Measurements from ENCODE around the gene TRAF3.

DNA sequence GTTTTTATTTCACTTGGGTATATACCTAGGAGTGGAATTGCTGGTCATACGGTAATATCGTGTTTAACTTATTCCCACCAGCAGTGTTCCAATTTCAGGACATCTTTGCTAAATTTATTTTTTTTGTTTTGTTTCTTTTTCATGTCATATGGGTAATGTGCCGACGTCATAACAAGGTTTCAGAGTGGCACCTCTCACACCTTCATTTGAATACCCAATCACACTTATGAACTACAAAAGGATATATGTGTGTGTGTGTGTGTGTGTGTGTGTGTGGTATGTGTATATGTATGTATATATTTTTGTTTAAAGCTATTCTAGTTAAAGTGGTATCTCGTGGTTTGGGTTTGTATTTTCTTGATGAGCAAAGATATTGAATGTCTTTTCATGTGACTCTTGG is 12.1 kb downstream of the TRAF3 start:
- TF ChIP-seq, protein P1, sequence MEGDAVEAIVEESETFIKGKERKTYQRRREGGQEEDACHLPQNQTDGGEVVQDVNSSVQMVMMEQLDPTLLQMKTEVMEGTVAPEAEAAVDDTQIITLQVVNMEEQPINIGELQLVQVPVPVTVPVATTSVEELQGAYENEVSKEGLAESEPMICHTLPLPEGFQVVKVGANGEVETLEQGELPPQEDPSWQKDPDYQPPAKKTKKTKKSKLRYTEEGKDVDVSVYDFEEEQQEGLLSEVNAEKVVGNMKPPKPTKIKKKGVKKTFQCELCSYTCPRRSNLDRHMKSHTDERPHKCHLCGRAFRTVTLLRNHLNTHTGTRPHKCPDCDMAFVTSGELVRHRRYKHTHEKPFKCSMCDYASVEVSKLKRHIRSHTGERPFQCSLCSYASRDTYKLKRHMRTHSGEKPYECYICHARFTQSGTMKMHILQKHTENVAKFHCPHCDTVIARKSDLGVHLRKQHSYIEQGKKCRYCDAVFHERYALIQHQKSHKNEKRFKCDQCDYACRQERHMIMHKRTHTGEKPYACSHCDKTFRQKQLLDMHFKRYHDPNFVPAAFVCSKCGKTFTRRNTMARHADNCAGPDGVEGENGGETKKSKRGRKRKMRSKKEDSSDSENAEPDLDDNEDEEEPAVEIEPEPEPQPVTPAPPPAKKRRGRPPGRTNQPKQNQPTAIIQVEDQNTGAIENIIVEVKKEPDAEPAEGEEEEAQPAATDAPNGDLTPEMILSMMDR (IDR thresholded peaks at IDR 0.05), result no peak
- TF ChIP-seq POLR2A (IDR thresholded peaks at IDR 0.05), result no peak

All from thyroid gland (tissue), 4 donors.